Measurements from ENCODE around the gene ZNF786. TPM values are rescaled to one million over a fixed set of nuclear protein-coding genes. Genes with fewer than 3 reads are reported as not detected.
"Not testable (repeated sequence)": the region's sequence is repeated elsewhere in the genome, so short reads cannot be mapped to it uniquely, and the experiment has no call there.

The ZNF786 gene
- polyA plus RNA-seq, 3 donors = 0.84 to 2.6 (median 1.2) TPM

DNA sequence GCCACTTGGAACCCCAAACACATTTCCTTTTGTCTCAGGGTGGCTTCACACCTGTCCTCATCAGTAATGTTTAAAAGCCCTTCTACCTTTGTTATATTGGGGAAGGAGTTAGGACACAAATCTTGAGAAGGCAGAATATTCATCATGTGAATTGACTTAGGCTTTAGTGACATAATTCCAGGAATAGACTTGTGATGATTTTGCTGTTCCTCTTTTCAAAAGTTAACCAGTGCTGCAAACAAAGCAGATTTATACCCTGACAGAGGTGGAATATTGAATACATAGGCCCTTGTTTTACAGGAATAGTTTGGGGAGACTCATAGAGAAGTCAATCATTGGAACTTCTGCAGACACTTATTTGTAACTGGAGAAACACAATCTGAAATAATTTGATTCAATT is 27.0 kb downstream of the ZNF786 start:
- Histone ChIP-seq H2AFZ (ENCODE audit: insufficient read depth, low read depth, low read length, poor library complexity, severe bottlenecking) (no peak overlapping the region), H3K4me1 (ENCODE audit: control insufficient read depth in 1 of 2, insufficient read depth in 2 of 2, low read length in 2 of 2) (peaks cover 0 to 4% of the 10 kb centered on the region in 2 donors), H3K27ac (ENCODE audit: low read depth in 1 of 2, low read length in 2 of 2) (no peak overlapping the region), H3K4me2 (replicated peaks; ENCODE audit: extremely low read depth, low read length, poor library complexity, severe bottlenecking) (no peak overlapping the region), H4K20me1 (ENCODE audit: insufficient read depth, low read length) (no peaks in the 10 kb centered on the region), H3K4me3 (replicated peaks in 1 of 3; ENCODE audit: low read depth in 2 of 3, low read length in 3 of 3) (no peak overlapping the region), H3K9ac (ENCODE audit: insufficient read depth, low read length, poor library complexity, severe bottlenecking) (no peak overlapping the region), H3K36me3 (replicated peaks in 1 of 2; ENCODE audit: control insufficient read depth in 1 of 2, insufficient read depth in 2 of 2, low read length in 2 of 2) (peaks cover 0 to 7% of the 10 kb centered on the region in 2 donors), H3K79me2 (ENCODE audit: insufficient read depth, low read length) (no peaks in the 10 kb centered on the region), H3K27me3 (ENCODE audit: control insufficient read depth in 2 of 2, insufficient read depth in 2 of 2, low read length in 2 of 2) (no peaks in the 10 kb centered on the region), H3K9me3 (replicated peaks in 1 of 2; ENCODE audit: control insufficient read depth in 1 of 2, insufficient read depth in 1 of 2, low read length in 2 of 2) (no peaks in the 10 kb centered on the region)
- DNase-seq = no peak
- TF ChIP-seq, protein P1, sequence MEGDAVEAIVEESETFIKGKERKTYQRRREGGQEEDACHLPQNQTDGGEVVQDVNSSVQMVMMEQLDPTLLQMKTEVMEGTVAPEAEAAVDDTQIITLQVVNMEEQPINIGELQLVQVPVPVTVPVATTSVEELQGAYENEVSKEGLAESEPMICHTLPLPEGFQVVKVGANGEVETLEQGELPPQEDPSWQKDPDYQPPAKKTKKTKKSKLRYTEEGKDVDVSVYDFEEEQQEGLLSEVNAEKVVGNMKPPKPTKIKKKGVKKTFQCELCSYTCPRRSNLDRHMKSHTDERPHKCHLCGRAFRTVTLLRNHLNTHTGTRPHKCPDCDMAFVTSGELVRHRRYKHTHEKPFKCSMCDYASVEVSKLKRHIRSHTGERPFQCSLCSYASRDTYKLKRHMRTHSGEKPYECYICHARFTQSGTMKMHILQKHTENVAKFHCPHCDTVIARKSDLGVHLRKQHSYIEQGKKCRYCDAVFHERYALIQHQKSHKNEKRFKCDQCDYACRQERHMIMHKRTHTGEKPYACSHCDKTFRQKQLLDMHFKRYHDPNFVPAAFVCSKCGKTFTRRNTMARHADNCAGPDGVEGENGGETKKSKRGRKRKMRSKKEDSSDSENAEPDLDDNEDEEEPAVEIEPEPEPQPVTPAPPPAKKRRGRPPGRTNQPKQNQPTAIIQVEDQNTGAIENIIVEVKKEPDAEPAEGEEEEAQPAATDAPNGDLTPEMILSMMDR (IDR thresholded peaks at IDR 0.05) = no peak
- Mint-ChIP-seq H3K27me3 (ENCODE audit: low read depth in 3 of 3) (peaks cover 0 to 2% (median 0%) of the 10 kb centered on the region in 3 donors), H3K9me3 (no peaks in the 10 kb centered on the region), H3K4me1 (peaks cover 8% of the 10 kb centered on the region), H3K4me3 (no peak overlapping the region), H3K27ac (no peak overlapping the region), H3K36me3 (peaks cover 6 to 11% of the 10 kb centered on the region in 2 donors)
- intact Hi-C loops (cut with micrococcal nuclease) = no loop called here

DNA sequence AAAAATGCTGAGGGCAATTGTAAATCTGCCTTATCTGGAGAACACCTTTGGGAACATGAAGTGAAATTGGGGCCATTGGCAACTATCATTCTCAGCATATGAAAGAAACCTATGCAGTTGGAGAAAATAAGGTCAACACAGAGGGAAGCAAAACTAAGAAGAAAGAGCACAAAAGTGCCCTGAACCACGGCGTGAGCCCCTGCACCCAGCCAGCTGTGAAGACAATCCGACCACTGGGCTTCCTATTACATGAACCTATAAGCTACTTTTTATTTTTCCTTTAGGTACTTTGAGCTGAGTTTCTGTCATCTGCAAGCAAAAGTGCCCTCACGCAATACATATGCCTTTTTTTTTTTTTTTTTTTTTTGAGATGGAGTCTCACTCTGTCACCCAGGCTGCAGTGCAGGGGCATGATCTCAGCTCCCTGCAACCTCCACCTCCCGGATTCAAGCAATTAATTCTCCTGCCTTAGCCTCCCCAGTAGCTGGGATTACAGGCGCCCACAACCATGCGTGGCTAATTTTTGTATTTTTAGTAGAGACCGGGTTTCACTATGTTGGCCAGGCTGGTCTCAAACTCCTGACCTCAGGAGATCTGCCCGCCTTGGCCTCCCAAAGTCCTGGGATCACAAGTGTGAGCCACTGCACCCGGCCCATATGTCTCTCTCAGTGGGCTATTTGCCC is 28.2 kb downstream of the ZNF786 start:
- H3K27me3 Mint-ChIP-seq (ENCODE audit: low read depth in 3 of 3); H3K4me1 Mint-ChIP-seq; intact Hi-C loops (cut with micrococcal nuclease); H2AFZ ChIP-seq (ENCODE audit: insufficient read depth, low read depth, low read length, poor library complexity, severe bottlenecking); H3K9ac ChIP-seq (ENCODE audit: insufficient read depth, low read length, poor library complexity, severe bottlenecking); H3K9me3 ChIP-seq (replicated peaks in 1 of 2; ENCODE audit: control insufficient read depth in 1 of 2, insufficient read depth in 1 of 2, low read length in 2 of 2); H3K36me3 Mint-ChIP-seq; H3K36me3 ChIP-seq (replicated peaks in 1 of 2; ENCODE audit: control insufficient read depth in 1 of 2, insufficient read depth in 2 of 2, low read length in 2 of 2); H3K27ac ChIP-seq (ENCODE audit: low read depth in 1 of 2, low read length in 2 of 2); H3K27ac Mint-ChIP-seq; H3K4me2 ChIP-seq (replicated peaks; ENCODE audit: extremely low read depth, low read length, poor library complexity, severe bottlenecking); H3K79me2 ChIP-seq (ENCODE audit: insufficient read depth, low read length); H4K20me1 ChIP-seq (ENCODE audit: insufficient read depth, low read length); H3K9me3 Mint-ChIP-seq; DNase-seq; H3K4me3 Mint-ChIP-seq; H3K4me3 ChIP-seq (replicated peaks in 1 of 3; ENCODE audit: low read depth in 2 of 3, low read length in 3 of 3); H3K27me3 ChIP-seq (ENCODE audit: control insufficient read depth in 2 of 2, insufficient read depth in 2 of 2, low read length in 2 of 2); H3K4me1 ChIP-seq (ENCODE audit: control insufficient read depth in 1 of 2, insufficient read depth in 2 of 2, low read length in 2 of 2): not testable (repeated sequence)
- 100% methylated on average over 4 of the region's 10 CpGs for WGBS (ENCODE audit: insufficient coverage)
